Measurements from ENCODE around the gene C10orf90. TPM values are rescaled to one million over a fixed set of nuclear protein-coding genes. Genes with fewer than 3 reads are reported as not detected.

Gene C10orf90
- total and polyA plus RNA-seq, 2 of the 8 experiments (the other 6 are each of a cell fraction or from before 2014, with no cell fraction given): 0.21 TPM; not detected in 1

- Histone ChIP-seq H4K5ac (ENCODE audit: insufficient read length, low read depth, low read length) (no peak overlapping the region), H3K4me2 (ENCODE audit: insufficient read depth in 1 of 2, low read depth in 2 of 2, low read length in 2 of 2) (no peak overlapping the region), H3K18ac (ENCODE audit: extremely low read depth, low read length) (no peak overlapping the region), H3K4me3 (ENCODE audit: extremely low read depth in 1 of 4, insufficient read depth in 2 of 4, low read depth in 3 of 4, low read length in 4 of 4) (no peak overlapping the region), H3K56ac (replicated peaks; ENCODE audit: insufficient read length, low read depth, low read length) (no peak overlapping the region), H3K79me1 (ENCODE audit: low read depth, low read length) (no peaks in the 10 kb centered on the region), H3K27ac (ENCODE audit: low read depth, low read length) (no peak overlapping the region), H4K20me1 (replicated peaks in 1 of 2; ENCODE audit: control insufficient read depth in 1 of 2, insufficient read depth in 2 of 2, low read length in 2 of 2) (no peaks in the 10 kb centered on the region), H3K36me3 (ENCODE audit: control insufficient read depth in 2 of 4, insufficient read depth in 4 of 4, low read length in 3 of 4) (no peaks in the 10 kb centered on the region; a peak in 1 of 8 replicates), H3K9me3 (ENCODE audit: insufficient read depth in 2 of 2, low read depth in 1 of 2, low read length in 1 of 2) (peaks cover 4 to 10% of the 10 kb centered on the region in 2 experiments; a peak in 2 of 4 replicates), H3K9ac (replicated peaks in 1 of 4; ENCODE audit: extremely low read depth in 1 of 4, low read depth in 3 of 4, low read length in 3 of 4) (no peak overlapping the region), H4K91ac (replicated peaks; ENCODE audit: insufficient read length, low read length) (no peak overlapping the region), H3K4ac (replicated peaks; ENCODE audit: insufficient read length, low read depth, low read length) (no peak overlapping the region), H2BK12ac (ENCODE audit: low read depth, low read length) (no peak overlapping the region), H3K14ac (ENCODE audit: insufficient read length) (no peak overlapping the region), H3K27me3 (replicated peaks in 1 of 4; ENCODE audit: control insufficient read depth in 3 of 4, extremely low read depth in 1 of 4, insufficient read depth in 3 of 4, low read length in 3 of 4) (no peaks in the 10 kb centered on the region), H2AFZ (ENCODE audit: low read length) (no peak overlapping the region), H2BK5ac (ENCODE audit: low read depth, low read length) (no peak overlapping the region), H3K23ac (ENCODE audit: insufficient read length) (no peak overlapping the region), H4K8ac (ENCODE audit: extremely low read depth, insufficient read depth, low read length) (no peak overlapping the region), H2BK120ac (replicated peaks; ENCODE audit: low read depth, low read length) (no peak overlapping the region), H2BK20ac (ENCODE audit: low read length) (no peak overlapping the region), H3K23me2 (ENCODE audit: low read depth, low read length) (no peaks in the 10 kb centered on the region; the same call in 1 of the 2 replicates), H2AK5ac (ENCODE audit: low read depth, low read length) (no peak overlapping the region), H2BK15ac (ENCODE audit: low read length) (no peak overlapping the region), H3K4me1 (replicated peaks in 1 of 4; ENCODE audit: control insufficient read depth in 3 of 4, insufficient read depth in 4 of 4, low read length in 3 of 4) (peaks cover 0 to 20% (median 16%) of the 10 kb centered on the region in 4 experiments; a peak in 6 of 7 replicates), H3K79me2 (ENCODE audit: control insufficient read depth in 1 of 2, insufficient read depth in 2 of 2, low read length in 2 of 2) (no peaks in the 10 kb centered on the region)
- ChIA-PET CTCF (ENCODE audit: partially characterized antibody) (no interaction called here), POLR2A (ENCODE audit: partially characterized antibody) (interaction anchor here (0.9 to 1.2 kb wide), 2 partner anchors 9 to 21 kb away, joined by 3 read pairs; no protein-coding TSS in a partner anchor)
- DNase-seq (ENCODE audit: low read depth in 1 of 2, low spot score in 2 of 2) (no peak), FAIRE-seq (no peak)
- WGBS, 2 experiments (ENCODE audit: extremely low coverage in 1 of 2, insufficient coverage in 1 of 2, insufficient read length in 1 of 2, insufficient replicate concordance in 2 of 2, low coverage in 1 of 2, low lambda C conversion rate in 2 of 2, missing lambda C conversion rate in 1 of 2): 93% methylated on average over 3 of the region's 3 CpGs; no CpG with 5 or more reads in 1 of the 2 experiments
- TF ChIP-seq CBX8 (IDR thresholded peaks at IDR 0.05; ENCODE audit: borderline replicate concordance, low read depth, low read length) (no peak), CTBP2 (IDR thresholded peaks at IDR 0.05; ENCODE audit: borderline replicate concordance, insufficient read depth, insufficient read length, low read length) (no peak), RNF2 (IDR thresholded peaks at IDR 0.05; ENCODE audit: borderline replicate concordance, low read depth, low read length, missing control alignments, poor library complexity, severe bottlenecking) (no peak), CTCF (IDR thresholded peaks at IDR 0.05; ENCODE audit: control extremely low read depth in 1 of 3, insufficient read depth in 1 of 3, low read depth in 1 of 3, low read length in 3 of 3) (no peak), SIRT6 (IDR thresholded peaks at IDR 0.05; ENCODE audit: low read length) (no peak), USF2 (IDR thresholded peaks at IDR 0.05; ENCODE audit: low read length) (no peak), CEBPB (IDR thresholded peaks at IDR 0.05; ENCODE audit: low read depth, low read length) (no peak), SP1 (IDR thresholded peaks at IDR 0.05; ENCODE audit: low read depth, low read length) (no peak), JUN (IDR thresholded peaks at IDR 0.05; ENCODE audit: low read depth, low read length) (no peak)
Measured at GRCh38 chr10:126565871-126566270, 104.6 kb downstream of the C10orf90 start.

Data from H1 (cell line).